GM13977 (cell line): ENCODE measurements around the gene ZNHIT2.

Experiments
- DNase-seq: peaks from one replicate; pipeline ENCODE4 v3.0.0; 2012; ENCODE audit warnings: low spot score
- in situ Hi-C: fragments of 300-500 bp; cut with MboI; formaldehyde crosslinking; loops from one replicate; pipeline ENCODE4 v1.12.0; 2022; ENCODE audit warnings: low sequenced_read_pairs, low pct_unique_long_range_greater_than_20kb, mixed read lengths, inconsistent platforms; ENCODE audit not compliant: unreplicated experiment
- TF ChIP-seq, protein P1 (sequence below): IDR thresholded peaks from 2 replicates; pipeline ENCODE4 v1.5.1; 2012; ENCODE audit warnings: mild to moderate bottlenecking, control low read depth; ENCODE audit not compliant: insufficient read depth; ENCODE audit errors: extremely low read depth, missing control alignments

The ZNHIT2 gene

DNA sequence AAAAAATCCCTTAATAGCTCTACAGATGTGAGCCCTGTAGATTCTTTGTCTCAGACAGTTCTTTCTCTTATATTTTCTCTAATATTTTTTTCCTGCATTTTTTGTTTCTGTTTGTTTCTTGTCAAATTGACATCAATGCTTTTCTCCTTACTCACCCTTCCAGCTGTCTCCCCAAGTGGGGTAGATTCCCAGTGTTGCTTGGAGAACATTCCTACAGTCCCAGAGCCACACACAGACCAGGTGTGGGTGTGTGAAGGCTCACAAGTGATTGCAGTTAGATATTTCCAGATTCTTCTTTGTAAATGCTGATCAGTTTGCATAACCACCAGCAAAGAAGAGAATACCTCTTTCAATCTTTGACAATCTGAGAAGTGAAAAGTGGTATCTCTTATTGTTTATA, 14.0 kb downstream of the ZNHIT2 start:
- TF ChIP-seq, protein P1, sequence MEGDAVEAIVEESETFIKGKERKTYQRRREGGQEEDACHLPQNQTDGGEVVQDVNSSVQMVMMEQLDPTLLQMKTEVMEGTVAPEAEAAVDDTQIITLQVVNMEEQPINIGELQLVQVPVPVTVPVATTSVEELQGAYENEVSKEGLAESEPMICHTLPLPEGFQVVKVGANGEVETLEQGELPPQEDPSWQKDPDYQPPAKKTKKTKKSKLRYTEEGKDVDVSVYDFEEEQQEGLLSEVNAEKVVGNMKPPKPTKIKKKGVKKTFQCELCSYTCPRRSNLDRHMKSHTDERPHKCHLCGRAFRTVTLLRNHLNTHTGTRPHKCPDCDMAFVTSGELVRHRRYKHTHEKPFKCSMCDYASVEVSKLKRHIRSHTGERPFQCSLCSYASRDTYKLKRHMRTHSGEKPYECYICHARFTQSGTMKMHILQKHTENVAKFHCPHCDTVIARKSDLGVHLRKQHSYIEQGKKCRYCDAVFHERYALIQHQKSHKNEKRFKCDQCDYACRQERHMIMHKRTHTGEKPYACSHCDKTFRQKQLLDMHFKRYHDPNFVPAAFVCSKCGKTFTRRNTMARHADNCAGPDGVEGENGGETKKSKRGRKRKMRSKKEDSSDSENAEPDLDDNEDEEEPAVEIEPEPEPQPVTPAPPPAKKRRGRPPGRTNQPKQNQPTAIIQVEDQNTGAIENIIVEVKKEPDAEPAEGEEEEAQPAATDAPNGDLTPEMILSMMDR = no peak
- DNase-seq = no peak
- in situ Hi-C loops = no loop called here

DNA sequence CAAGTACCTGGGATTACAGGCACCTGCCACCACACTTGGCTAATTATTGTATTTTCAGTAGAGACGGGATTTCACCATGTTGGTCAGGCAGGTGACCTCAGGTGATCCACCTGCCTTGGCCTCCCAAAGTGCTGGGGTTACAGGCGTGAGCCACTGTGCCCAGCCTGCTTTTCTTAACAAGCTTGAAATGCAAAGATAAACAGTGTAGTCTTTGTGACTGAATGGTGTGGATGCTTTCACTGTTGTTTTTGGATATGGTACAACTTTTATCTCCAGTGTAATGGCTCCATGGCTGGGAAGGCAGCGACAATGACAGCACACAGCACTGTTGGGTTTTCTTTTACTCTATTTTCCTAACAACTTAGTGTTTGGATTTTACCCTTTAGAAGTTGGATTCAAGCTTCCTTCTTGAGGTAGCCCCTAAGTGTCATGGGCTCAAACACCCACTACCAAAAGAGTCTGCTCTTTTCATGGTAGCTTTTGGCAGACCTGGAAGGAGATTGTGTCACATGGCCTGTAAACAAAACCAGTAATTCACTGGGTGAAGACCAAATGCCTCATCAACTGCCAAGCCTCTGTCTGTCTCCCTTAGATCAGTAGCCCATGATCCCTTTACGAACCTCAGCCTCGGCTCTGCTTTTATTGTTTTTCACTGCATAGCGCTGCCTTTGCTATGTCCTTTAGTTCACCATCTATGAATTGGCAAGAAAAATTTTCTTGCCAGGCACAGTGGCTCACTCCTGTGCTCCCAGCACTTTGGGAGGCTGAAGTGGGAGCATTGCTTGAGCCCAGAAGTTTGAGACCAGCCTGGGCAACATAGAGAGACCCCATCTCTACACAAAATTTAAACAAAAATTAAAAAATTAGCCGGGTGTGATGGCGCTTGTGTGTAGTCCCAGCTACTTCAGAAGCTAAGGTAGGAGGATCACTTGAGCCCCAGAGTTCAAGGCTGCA, 15.1 kb downstream of the ZNHIT2 start:
- no peak for DNase-seq
- TF ChIP-seq, protein P1 = no peak
- in situ Hi-C loops = no loop called here

DNA sequence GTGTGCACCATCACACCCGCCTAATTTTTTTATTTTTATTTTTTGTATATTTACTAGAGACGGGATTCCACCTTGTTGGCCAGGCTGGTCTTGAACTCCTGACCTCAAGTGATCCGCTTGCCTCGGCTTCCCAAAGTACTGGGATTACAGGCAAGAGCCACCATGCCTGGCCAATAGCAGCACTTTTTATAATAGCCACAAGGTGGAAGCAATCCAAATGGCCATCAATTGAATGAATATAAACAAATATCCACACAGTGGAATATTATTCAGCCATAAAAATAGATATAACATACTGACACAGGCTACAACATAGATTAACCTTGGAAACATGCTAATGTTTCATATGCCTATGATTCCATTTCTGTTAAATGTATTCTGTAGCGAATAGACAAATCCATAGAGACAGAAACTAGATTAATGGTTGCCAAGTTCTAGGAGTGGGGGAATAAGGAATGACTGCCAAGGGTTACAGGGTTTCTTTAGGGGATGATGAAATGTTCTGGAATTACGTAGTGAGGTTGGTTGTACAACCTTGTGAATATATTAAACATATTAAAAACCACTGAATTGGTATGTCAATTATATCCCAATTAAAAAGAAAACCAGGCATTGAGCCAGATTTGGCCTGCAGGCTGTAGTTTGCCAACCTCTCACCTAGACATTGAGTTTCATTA, 16.7 kb downstream of the ZNHIT2 start:
- in situ Hi-C loops = no loop called here
- DNase-seq = no peak
- TF ChIP-seq, protein P1 = no peak

DNA sequence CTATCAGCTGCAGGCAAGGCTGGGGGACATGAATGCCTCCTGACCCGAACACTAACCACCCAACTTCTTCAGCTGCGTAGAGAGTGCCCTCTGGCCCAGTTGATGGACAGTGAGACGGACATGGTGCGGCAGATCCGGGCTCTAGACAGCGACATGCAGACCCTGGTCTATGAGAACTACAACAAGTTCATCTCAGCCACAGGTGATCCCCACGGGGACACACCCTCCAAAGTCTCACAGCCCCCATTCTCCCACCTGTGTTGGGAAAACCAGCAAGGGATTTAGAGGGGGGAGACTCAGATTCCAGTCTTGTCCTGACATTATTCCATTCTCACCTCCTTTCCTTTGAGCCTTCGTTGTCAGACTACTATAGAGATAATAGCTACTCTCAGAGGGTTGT, 20.6 kb downstream of the ZNHIT2 start:
- no peak for DNase-seq
- TF ChIP-seq, protein P1 = no peak
- in situ Hi-C loops = no loop called here

DNA sequence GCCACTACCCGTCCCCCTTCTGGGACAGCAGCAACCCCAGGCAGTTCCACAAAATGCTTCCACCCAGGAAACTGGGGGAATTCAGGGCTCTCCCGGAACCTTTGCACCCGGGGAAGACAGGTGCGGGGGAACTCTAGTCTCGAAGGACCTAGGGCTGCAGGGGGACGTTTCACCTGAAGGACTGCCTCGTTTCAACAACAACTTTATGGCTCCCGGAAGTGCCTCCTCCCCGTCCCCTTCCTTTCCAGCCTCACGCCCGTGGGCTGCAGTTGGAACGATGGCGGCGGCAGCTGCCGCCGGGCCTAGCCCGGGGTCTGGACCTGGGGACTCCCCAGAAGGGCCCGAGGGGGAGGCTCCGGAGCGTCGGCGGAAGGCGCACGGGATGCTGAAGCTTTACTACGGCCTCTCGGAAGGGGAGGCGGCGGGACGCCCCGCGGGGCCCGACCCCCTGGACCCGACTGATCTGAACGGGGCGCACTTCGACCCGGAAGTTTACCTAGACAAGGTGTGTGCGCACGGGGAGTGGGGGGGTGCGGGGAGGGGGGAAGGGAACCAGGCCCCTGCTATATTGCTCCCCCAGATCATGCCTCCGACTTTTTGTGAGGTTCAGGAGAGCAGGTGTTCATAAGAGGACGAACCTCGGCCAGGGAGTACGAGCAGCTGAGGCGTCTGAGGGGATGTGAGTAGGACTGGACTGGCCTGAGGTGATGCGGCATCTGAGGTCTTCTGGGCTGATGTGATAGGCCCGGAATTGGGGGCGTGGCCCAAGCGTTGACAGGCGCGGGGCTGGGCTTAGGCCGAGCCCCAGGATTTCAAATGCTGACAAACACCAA, 21.3 kb downstream of the ZNHIT2 start, which contains the start of gene VPS51:
VPS51 (plus strand) TSS at position 241 of the 833 bp plus-strand sequence; CDS start at position 278, 37 bp downstream.
- TF ChIP-seq, protein P1 = no peak
- in situ Hi-C loops = no loop called here
- peak; percentile 94 for DNase-seq

DNA sequence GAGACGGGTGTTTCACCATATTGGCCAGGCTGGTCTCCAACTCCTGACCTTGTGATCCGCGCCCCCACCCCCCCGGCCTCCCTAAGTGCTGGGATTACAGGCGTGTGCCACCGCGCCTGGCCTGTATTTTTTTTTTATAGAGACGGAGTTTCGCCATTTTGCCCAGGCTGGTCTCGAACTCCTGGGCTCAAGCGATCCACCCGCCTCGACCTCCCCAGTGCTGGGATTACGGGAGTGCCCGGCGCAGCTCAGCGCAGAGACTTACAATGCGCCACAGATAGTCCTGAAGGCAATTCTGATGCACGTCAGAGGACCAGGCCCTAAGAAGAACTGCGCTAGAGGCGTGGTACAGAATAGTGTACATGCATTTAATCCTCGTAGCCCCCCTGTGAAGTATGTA, 22.1 kb downstream of the ZNHIT2 start:
- DNase-seq = no peak
- in situ Hi-C loops = no loop called here
- TF ChIP-seq, protein P1 = no peak
